NCI-H524 treated with DMSO at 0.1 percent for 48 hours (cell line): ENCODE results near the gene PSEN1.
"Not testable (repeated sequence)": the region's sequence is repeated elsewhere in the genome, so short reads cannot be mapped to it uniquely, and the experiment has no call there.

Experiments used
- DNase-seq: peaks from one replicate; lab custom pipeline; 2025; lab: John Stamatoyannopoulos, UW

The PSEN1 gene

DNA sequence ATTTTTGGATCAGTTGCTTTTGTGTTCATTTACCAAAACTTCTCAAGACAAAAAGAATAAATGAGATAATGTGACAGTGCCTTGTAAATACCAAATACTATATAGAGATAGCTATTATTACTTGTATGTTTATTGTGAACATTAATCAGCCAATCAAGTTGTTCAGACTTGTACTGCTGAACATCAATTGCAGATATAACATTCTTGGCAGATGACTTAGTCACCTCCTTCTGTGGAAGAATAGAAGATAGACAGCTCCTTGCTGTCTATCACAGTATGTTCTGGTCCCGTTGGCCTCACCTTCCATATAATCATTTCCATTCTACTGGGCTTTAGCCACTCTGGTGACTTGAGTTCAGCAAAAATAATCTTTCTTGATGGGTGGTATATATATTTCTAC is 30.1 kb downstream of the PSEN1 start:
- DNase-seq, result no peak

DNA sequence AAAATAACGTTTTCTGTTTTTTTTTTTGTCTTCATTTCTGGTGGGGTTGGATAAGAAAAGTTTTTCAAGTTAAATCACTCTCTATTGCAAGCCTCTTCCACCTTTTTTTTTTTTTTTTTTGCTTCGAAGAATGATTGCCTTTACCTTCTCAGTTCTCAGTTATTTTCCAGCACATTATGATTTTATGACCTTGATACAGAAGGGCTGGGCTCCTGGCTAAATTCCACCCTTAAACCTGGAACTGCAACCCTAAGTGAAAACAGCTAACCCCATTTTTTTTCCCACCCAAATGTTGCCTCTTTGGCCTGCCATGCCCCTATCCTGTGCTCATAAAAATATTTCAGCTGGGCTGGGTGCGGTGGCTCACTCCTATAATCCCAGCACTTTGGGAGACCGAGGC is 31.4 kb downstream of the PSEN1 start:
- no peak for DNase-seq

DNA sequence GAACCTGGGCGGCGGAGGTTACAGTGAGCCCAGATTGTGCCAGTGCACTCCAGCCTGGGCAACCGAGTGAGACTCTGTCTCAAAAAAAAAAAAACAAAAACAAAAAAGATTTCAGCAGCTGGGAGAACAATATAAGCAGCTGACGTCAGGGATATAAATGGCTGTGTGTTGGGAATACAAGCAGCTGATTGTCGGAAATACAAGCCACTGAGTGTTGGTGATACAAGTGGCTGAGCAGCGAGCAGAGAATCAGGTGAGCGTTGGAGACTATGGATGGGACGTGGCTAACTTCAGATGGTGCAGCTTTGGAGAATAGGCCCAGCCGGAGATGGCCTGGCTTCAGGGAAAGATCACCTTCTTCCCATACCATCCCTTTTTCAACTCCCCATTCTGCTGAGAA is 32.0 kb downstream of the PSEN1 start:
- no peak for DNase-seq

DNA sequence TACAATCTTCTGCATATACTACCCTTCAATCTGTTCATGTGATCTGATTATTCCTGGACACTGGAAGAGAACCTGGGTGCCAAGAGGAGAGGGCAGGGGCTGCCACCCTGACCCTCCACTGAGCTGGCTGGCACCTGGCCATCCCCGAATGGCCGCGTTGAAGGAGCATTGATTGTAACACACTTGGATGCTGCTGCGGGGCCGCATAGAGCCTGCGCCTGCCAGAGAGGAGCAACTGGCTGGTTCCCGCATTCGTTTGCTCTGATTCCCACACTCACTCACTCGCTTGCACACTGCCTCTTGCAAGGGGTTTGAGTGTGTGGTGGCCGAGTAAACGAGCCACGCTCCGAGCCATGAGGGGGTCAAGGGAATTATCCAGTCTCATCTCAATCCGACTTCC is 32.4 kb downstream of the PSEN1 start:
- DNase-seq, result no peak

DNA sequence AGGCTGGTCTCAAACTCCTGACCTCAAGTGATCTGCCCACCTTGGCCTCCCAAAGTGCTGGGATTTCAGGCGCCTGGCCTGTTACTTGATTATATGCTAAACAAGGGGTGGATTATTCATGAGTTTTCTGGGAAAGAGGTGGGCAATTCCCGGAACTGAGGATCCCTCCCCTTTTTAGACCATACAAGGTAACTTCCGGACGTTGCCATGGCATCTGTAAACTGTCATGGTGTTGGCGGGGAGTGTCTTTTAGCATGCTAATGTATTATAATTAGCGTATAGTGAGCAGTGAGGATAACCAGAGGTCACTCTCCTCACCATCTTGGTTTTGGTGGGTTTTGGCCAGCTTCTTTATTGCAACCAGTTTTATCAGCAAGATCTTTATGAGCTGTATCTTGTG is 33.5 kb downstream of the PSEN1 start:
- DNase-seq, result not testable (repeated sequence)

DNA sequence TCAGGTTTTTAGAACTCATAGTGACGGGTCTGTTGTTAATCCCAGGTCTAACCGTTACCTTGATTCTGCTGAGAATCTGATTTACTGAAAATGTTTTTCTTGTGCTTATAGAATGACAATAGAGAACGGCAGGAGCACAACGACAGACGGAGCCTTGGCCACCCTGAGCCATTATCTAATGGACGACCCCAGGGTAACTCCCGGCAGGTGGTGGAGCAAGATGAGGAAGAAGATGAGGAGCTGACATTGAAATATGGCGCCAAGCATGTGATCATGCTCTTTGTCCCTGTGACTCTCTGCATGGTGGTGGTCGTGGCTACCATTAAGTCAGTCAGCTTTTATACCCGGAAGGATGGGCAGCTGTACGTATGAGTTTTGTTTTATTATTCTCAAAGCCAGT is 34.4 kb downstream of the PSEN1 start:
- no peak for DNase-seq

DNA sequence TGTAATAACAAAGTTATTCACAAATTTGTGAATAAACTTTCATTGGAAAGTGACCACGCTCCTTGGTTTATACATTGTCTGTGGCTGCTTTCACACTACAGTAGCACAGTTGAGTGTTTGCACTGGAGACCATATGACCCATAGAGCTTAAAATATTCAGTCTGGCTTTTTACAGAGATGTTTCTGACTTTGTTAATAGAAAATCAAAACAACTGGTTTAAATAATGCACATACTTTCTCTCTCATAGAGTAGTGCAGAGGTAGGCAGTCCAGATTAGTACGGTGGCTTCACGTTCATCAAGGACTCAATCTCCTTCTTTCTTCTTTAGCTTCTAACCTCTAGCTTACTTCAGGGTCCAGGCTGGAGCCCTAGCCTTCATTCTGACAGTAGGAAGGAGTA is 36.2 kb downstream of the PSEN1 start:
- no peak for DNase-seq

DNA sequence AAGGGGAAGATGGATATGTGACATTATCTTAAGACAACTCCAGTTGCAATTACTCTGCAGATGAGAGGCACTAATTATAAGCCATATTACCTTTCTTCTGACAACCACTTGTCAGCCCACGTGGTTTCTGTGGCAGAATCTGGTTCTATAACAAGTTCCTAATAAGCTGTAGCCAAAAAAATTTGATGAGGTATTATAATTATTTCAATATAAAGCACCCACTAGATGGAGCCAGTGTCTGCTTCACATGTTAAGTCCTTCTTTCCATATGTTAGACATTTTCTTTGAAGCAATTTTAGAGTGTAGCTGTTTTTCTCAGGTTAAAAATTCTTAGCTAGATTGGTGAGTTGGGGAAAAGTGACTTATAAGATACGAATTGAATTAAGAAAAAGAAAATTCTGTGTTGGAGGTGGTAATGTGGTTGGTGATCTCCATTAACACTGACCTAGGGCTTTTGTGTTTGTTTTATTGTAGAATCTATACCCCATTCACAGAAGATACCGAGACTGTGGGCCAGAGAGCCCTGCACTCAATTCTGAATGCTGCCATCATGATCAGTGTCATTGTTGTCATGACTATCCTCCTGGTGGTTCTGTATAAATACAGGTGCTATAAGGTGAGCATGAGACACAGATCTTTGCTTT is 36.9 kb downstream of the PSEN1 start:
- peak; percentile 59 for DNase-seq

DNA sequence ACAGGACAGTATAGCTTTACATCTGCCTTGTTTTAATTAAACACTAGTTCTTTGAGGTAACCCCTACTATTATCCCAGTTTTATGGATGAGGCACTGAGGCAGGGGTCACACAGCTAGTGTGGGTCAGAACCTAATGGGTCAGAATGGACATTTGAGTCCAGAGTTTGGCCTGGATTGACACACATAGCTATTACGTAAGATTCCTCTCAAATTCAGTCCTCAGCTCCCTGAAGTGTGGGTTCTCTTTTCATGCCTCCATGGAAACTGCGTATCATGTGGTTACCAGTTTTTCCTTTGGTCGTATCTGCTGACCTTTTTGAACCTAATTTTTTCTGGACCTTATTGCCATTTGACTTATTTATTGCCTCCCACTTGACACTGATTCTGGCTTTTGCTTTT is 40.4 kb downstream of the PSEN1 start:
- no peak for DNase-seq

DNA sequence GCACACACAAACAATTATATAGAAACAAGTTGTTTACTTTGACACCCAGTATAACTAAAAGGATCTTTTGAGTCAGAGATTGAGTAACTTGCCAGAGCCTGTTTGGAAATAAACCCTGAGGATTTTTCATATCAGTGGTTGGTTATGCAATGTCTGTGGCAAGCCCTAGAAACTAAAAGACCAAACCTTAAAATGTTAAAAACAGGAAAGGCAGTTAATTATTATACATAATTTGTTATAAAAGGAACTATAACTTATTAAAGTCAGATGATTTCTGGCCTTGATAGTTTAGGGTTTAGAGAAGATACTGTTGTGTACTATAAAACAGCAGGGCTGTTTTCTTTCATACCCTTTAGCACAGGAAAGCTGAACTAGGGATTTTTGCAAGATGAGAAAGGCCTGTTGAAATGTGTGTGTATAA is 44.1 kb downstream of the PSEN1 start:
- DNase-seq, result no peak

DNA sequence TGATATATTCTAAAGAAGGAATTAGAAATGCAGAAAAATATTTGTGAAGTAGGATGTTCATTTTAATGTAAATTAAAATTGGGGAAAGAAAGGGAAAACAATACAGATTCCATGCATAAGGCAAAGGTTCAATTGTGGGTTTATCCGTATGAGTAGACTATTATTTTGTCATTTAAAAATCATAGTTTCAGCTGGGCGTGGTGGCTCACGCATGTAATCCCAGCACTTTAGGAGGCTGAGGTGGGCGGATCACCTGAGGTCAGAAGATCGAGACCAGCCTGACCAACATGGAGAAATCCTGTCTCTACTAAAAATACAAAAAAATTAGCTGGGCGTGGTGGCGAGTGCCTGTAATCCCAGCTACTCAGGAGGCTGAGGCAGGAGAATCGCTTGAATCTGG is 44.7 kb downstream of the PSEN1 start:
- not testable (repeated sequence) for DNase-seq

DNA sequence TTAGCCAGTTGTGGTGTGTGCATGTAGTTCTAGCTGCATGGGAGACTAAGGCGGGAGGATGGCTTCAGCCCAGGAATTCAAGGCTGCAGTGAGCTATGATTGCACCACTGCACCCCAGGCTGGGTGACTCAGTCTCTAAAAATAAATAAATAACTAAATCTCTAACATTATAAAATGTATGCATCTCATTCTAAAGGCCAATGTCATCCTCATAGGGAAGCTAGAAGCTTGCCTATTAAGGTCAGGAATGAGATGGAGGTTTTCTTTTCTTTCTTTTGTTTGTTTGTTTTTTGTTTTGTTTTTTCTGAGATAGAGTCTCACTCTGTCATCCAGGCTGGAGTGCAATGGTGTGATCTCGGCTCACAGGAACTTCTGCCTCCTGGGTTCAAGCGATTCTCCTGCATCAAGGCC is 52.2 kb downstream of the PSEN1 start:
- no peak for DNase-seq

DNA sequence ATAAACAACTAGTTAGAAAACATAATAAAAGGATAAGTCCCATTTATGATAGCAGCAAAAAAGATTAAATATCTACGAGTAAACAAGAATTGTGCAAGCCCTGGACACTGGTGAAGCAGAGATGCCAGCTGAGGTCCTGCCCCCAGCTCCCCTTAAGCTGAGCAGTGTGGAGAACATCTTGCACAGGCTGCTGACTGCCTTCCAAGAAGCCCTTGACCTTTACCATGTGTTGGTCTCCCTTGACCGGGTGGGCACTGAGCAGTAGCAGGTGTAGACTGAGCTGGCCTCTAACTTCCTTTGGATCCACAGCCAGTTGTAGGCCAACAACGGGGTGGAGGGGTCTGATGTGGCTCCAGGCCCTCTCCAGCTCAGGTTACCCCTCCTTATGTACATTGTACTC is 53.3 kb downstream of the PSEN1 start:
- no peak for DNase-seq

DNA sequence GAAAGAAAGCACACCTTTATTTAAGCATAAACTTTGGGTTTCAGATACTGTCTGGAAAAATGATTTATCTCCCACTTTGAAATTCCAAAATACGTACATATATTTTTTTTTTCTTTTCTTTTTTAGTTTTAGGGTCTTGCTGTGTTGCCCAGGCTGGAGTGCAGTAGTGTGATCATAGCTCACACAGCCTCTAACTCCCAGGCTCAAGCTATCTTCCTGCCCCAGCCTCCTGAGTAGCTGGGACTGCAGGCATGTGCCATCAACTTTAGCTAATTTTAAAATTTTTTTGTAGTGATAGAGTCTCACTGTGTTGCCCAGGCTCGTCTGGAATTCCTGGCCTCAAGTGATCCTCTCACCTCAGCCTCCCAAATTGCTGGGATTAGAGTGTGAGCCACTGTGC is 55.1 kb downstream of the PSEN1 start:
- no peak for DNase-seq

DNA sequence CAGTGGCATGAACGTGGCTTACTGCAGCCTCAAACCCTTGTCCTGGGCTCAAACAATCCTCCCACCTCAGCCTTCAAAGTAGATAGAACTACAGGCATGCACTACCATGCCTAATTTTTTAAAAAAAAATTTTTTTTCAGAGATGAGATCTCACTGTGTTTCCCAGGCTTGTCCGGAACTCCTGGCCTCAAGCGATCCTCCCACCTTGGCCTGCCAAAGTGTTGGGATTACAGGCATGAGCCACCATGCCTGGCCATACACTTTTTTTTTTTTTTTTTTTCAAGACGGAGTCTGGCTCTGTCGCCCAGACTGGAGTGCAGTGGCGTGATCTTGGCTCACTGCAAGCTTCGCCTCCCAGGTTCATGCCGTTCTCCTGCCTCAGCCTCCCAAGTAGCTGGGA is 58.0 kb downstream of the PSEN1 start:
- DNase-seq, result not testable (repeated sequence)

DNA sequence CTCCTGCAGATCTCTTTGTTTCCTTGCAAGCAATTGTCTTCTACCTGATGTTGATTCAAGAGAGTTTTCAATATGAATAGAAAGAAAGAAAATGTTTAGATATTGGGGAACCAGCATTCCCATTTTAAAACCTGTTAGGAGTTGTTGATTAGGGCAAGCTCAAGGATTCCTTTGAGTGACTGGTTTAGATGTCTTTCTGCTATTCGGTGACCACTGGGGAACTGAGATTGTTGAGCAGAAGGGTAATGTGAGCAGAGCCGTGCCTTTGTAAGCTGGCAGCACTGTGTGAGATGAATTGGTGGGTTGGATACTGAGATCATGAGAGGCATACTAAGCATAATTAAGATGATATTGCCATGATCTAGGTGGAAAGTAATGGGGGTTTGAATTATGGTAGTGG is 61.9 kb downstream of the PSEN1 start:
- DNase-seq, result no peak

DNA sequence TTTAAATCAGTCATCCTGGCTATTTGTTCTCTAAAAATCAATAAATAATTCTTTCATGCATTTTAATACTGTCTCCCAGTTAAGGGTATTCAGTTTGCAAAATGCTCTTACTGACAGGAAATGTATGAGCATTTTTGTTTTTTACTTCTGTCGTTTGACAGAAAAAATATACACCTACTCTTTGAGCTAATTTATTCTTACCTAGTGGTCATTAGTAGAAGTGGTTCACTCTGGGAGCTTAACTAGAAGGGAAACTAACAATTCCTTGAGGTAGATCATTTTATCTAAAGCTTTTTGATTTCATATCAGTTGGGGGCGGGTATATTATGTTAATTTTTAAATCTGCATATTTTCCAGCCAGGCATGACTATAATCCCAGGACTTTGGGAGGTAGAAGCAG is 67.2 kb downstream of the PSEN1 start:
- no peak for DNase-seq

DNA sequence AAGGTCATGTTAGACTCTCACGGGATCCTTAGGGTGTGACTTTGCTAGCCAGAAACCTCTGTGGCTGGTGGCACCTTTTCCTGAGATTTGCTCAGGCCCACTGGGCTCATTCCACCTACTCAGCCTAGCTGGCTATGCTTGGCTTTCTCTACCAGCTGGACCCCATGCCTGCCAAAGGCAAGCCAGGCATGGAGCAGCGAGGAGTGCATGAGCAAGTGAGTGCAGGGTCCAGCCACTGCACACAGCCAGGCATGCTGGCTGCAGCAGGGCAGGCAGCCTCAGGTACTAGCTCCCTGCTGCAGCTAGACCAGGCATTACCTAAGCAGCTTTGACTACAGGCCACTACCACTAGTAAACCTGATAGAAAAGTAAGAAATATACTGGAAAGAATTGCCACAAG is 71.3 kb downstream of the PSEN1 start:
- DNase-seq, result no peak

DNA sequence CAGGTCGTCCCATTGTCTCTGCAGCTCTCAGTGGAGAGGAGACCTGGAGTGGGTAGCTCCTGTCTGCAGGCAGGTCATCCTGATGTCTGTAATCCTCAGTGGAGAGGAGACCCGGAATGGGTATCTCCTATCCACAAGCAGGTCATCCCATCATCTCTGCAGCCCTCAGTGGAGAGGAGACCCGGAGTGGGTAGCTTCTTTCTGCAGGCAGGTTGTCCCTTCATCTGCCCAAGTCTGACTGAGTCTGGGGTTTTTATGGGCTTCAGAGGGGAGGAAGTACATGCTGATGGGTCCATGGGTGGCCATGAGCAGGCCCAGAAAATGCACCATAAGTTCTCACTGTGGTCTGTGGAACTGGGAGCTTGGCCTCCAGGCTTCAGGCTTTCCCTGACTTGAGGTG is 72.1 kb downstream of the PSEN1 start:
- no peak for DNase-seq

DNA sequence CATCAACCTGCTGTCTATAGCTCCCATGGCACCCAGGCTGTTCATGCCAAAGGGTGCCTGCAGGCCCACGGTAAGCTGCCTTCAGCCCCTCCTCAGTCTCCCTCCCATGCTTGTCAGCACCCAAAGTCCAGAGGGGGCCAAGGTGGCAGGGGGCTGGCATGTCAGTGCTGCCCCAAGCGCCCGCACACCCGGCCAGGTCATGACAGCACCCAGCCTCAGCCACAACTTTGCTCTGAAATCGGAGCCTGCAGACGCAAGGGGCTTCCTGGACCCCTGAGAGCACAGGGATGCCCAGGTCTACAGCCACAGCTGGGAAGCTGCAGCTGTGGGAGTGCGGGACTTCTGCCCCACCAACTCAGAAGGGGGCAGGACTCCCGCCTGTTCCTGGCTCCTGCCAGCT is 72.5 kb downstream of the PSEN1 start:
- no peak for DNase-seq

DNA sequence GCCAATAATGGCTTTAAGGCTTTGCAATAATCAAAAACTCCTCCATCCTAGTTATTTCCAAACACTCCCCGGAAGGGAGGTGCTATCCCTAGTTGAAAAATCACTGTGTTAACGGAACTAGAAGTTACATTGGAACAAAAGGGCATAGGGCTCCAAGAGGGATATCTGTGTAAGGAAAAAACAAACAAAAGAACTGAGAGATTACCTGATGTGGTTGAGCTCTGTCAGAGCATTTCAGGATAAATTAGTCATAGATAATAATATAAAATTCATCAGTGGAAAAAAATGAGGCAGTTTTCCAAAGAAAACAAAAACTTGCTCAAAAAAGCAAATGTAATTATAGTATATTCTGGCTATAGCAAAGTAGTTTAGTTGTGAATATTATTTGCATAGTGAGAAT is 73.6 kb downstream of the PSEN1 start:
- no peak for DNase-seq

DNA sequence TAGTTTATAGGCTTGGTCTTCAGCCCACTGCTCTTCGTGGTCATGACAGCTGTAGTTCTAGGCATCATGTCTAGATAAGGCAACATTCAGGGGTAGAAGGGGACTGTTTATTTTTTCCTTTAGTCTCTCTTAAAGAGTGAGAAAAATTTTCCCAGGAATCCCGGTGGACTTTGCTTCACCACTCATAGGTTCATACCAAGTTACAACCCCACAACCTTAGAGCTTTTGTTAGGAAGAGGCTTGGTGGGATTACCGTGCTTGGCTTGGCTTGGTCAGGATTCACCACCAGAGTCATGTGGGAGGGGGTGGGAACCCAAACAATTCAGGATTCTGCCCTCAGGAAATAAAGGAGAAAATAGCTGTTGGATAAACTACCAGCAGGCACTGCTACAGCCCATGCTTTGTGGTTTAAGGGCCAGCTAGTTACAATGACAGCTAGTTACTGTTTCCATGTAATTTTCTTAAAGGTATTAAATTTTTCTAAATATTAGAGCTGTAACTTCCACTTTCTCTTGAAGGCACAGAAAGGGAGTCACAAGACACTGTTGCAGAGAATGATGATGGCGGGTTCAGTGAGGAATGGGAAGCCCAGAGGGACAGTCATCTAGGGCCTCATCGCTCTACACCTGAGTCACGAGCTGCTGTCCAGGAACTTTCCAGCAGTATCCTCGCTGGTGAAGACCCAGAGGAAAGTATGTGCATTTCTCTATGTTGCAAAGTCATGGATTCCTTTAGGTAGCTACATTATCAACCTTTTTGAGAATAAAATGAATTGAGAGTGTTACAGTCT is 75.1 kb downstream of the PSEN1 start:
- DNase-seq, result no peak

DNA sequence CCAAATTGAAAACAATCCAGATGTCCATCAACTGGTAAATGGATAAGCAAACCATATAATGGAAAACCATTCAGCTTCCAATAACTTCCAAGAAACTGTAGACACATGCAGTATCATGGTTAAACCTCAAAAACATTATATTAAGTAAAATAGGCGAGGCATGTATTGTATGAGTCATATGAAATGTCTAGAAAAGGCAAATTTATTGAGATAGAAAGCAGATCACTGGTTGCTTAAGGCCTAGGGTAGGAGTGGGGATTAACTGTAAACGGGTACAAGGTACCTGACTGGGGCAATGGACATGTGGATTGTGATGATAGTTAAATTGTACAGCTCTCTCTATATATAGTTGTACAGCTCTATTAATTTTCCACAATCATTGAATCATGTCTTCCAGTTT is 79.7 kb downstream of the PSEN1 start:
- DNase-seq, result no peak

DNA sequence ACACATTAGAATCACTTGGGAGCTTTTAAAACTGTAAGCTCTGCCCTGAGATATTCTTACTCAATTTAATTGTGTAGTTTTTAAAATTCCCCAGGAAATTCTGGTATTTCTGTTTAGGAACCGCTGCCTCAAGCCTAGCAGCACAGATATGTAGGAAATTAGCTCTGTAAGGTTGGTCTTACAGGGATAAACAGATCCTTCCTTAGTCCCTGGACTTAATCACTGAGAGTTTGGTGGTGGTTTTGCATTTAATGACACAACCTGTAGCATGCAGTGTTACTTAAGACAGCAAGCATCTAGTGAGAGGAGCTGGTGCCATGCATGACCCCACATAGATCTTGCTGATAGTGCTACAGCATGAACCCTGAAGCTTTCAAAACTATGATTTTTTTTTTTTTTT is 81.1 kb downstream of the PSEN1 start:
- DNase-seq, result no peak
